GM18498 (cell line): ENCODE results near the gene BAX.

Experiments used
- ATAC-seq: cut with Tn5 transposase; IDR thresholded peaks from one replicate; pipeline ENCODE4 v1.9.1; 2021; ENCODE audit warnings: mild to moderate bottlenecking, moderate library complexity; ENCODE audit not compliant: unreplicated experiment

Gene BAX

GRCh38 chr19:48961673-48962028, 7.0 kb downstream of the BAX start:
- ATAC-seq: no peak

DNA sequence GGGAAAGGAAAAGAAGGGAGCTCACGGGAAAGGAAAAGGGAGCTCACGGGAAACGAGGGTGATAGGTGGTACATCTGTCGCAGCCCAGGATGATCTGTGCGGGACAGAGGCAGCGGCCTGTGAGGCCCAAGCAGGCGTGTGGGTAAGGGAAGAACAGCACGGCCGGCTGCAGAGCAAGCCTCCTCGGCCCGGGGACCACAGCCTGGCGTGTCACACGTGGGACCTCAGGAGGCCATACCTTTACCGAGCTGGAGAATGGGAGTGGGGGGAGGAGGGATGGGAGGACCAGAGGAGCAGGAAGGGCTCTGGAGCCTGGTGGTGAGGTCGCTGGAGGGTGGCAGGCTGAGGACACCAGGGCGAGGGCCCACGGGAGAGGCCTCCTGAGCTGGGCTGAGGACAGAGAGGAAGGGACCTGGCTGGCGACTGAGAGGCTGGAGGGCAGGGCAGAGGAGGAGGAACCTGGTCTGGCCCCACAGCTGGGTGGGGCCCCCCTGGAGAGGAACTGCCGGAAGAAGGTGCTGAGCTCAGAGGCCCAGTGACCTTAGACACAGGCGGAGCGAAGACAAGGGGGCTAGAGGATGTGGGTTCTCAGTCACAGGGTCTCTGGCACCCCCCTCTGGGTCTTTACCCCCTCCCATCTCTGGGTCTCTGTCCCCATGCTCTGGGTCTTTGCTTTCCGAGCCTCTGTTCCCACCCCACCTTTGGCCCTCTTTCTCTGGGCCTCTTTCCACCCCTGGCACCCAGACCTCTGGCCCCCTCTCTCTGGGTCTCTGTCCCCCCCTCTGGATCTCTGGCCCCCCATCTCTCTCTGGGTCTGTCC, 7.6 kb downstream of the BAX start:
- no peak for ATAC-seq

GRCh38 chr19:48962849-48963165, 8.1 kb downstream of the BAX start:
- no peak for ATAC-seq

GRCh38 chr19:48963371-48964204, 8.9 kb downstream of the BAX start:
- ATAC-seq: no peak

GRCh38 chr19:48964205-48965039, 9.7 kb downstream of the BAX start:
- no peak for ATAC-seq

- ATAC-seq: peak; percentile 58
Measured at GRCh38 chr19:48965040-48965805, 10.5 kb downstream of the BAX start, which contains the start of gene FTL. Gene FTL, plus strand, starts transcription at chr19:48965309. Its CDS starts 199 bp downstream, at chr19:48965508.

DNA sequence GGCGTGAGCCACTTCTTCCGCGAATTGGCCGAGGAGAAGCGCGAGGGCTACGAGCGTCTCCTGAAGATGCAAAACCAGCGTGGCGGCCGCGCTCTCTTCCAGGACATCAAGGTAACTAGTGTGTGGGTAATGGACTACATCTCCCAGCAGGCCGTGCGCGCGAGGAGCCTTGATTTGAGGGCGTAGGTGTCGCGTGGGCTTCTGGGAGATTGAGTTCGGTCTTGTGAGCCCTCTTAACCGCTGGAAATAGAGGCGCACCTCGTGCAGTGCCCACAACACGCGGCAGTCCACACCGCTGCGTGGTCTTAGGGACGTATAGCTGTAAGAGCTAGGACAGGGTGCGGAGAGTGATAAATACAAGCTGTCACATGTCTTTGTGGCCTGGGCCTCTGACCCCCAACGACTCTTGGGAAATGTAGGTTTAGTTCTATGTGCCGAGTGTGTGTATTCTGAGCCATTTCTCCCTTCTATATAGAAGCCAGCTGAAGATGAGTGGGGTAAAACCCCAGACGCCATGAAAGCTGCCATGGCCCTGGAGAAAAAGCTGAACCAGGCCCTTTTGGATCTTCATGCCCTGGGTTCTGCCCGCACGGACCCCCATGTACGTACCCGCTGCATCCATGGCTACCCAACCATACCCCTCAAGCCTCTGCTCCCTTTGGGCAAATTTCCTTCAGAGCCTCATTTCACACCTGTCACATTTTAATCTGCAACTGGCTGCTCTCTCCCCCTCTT, 11.3 kb downstream of the BAX start:
- ATAC-seq: peak; percentile 33

- no peak for ATAC-seq
Measured at GRCh38 chr19:48966541-48967345, 12.1 kb downstream of the BAX start.

DNA sequence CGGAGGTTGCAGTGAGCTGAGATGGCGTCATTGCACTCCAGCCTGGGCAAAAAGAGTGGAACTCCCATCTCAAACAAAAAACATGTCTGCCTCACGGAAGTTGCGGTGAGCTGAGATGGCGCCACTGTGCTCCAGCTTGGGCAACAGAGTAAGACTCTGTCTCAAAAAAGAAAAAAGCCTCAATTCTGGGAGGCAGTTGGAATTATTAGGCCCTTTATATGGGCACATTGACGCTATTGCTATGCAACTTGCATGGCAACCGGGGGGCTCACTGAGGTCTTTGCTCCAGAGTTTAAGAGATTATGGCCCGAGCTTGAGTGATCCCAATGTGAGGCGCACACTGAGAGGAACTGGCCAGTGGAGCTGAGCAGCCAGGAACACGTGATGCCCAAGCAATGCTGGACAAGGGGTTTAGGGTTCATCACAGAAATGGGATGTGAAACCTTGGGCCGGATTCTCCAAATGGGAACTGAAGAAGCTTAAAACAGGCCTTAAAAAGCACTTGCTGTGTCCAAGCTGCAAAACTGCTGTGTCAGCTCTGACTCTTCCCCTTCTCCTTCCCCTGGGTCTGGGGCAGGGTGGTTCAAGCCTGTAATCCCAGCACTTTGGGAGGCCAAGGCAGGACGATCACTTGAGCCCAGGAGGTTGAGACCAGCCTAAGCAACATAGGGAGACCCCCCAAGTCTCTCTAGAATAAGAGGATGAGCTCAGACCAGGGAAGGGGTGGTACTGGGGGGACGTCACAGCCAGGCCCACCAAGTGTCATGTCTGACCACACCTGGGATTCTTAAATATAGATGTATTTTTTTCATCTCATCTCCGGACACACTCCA, 12.9 kb downstream of the BAX start:
- ATAC-seq: no peak

- no peak for ATAC-seq
Measured at GRCh38 chr19:48968179-48968661, 13.5 kb downstream of the BAX start.

DNA sequence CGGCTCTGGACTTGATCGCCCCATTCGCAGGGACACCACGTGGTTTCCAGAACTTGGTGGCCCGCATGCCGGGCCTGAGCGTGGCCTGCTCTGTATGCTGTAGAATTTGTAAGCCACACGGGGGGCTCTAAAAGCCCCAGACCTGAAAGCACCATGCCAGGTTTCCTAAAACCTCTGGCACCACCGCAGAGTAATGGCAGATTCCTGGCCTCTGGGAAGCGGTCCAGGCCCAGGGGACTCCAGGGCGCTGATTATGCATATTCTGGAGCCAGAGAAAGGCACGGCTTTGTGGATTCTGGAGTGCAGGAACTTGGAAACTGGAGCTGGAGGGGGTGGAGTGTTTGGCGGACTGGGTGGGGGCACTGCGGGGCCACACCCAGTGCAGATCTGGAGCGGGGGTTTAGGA, 14.1 kb downstream of the BAX start:
- no peak for ATAC-seq

DNA sequence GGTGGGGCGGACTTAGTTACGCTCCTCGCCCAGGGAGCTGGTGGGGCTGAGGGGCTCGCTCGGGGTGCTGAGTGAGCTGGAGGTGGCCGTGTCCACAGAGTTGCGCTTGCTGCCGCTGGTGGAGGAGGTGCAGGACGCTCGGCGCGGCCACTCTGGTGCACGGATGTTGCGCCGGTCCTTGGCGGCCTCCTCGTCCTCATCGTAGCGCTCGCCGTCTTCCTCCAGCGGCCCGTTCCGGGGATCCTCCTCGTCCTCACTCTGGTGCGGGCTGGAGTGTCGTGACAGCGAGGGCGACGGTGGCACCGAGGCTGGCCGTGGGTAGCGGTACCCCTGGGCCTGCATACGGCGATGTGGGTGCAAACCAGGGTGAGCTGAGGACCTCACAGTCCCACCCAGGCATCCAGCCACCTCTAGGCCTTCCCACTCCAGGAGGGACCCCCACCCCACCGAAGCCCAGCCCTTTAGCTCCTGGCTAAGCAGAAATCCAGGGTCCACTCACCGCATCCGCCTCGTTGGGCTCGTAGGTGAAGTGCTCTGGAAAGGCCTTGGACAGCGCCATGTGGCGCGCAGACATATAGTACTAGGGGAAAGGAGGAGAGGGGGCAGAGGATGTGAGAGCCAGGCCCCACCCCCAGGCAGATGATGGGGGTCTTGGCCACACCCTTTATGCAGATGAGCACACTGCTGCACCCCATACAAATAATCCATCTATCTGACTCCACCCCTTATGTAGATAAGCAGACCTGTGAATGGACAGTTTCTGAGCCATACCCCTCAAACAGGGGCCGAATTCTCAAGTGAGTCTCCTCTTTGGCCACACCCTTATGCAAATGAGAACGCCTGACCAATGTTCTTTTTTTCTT, 14.8 kb downstream of the BAX start:
- ATAC-seq: no peak

DNA sequence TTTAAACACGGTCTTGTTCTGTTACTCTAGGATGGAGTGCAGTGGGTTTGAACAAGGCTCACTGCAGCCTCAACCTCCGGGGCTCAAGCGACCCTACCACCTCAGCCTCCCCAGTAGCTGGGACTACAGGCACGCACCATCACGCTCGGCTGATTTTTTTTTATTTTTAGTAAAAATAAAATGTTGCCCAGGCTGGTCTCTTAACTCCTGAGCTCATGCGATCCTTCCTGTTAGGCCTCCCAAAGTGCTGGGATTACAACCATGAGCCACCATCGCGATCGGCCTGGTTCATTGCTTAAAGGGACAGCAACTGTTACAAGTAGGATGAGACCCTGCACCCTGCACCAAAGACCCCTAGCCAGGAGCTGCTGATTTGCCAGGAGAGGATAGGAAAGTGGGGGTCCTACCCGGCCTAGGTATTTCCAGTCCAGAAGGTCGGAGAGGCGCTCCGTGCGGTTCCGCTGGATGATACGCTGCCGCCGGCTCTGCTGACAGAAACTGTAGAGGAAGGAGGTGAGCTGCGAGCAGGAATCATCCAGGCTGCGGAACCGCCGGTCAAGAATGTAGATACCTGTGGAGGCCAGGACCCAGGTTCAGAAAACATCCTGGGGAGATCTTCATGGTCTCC, 15.6 kb downstream of the BAX start:
- no peak for ATAC-seq

DNA sequence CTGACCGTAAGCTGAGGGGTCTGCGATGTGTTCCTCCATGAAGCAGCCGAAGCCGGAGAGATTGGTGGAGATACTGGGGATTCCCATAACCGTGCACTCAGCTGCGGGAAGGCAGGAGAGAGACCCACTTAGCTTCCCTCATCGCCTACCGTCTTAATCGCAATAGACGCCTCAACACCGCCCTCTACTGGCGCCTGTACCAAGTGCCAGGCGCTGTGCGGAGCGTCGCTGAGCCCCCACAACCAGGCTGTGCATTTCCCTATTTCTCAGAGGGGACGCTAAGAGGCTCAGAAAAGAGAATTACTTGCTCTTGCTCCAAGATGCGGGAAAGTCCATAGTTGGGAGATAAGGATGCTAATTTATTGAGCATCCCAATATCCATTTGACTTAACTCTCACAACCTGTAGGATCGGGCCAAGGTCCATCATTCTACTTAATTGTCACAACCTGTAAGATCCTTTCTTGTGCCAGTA, 16.3 kb downstream of the BAX start:
- no peak for ATAC-seq

DNA sequence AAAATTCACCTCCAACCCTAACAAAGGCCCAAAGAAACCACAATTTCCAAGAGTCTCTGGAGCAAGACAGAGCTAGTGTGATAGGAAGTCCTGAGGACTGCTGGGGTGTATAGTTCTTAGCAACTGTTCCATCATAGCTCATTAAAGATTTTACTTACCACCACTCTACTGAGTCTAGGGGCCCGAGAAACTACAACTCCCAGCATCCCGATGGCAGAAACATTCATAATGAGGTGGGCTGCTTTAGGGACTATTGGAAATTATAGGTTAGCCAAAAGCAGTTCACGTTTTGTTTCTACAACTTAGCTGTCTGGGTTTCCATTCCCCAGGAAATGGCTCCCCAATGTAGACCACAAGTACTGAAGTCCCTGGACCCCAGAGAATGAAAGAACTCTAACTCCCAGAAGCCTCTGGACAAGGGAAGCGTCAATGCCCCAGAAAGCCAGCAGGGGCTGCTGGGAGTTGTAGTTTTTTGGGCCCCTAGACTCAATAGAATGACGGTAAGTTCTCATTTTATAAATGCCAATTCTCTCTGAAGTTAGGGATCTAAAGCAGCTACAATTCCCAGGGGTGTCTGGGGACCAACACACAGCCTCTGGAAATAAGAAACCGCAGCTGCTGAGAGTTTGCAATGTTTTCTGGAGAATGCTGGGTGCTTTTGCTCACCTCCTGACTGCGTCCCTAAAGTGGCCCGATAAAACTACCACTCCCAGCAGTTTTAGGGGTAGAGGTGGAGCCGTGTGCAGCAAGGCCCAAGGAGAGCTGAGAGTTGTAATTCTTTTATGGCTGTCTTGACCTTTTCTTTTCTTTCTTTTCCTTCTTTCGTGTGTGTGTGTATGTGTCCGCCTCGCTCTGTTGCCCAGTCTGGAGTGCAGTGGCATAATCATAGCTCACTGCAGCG, 21.5 kb downstream of the BAX start:
- no peak for ATAC-seq

GRCh38 chr19:48977061-48977460, 22.4 kb downstream of the BAX start:
- ATAC-seq: no peak
